HG03097 (cell line): ENCODE data around the gene TTF2.

Source experiments
- ATAC-seq: cut with Tn5 transposase; IDR thresholded peaks from one replicate; pipeline ENCODE4 v1.9.1; 2021; ENCODE audit not compliant: unreplicated experiment, low FRiP score

TTF2 gene

DNA sequence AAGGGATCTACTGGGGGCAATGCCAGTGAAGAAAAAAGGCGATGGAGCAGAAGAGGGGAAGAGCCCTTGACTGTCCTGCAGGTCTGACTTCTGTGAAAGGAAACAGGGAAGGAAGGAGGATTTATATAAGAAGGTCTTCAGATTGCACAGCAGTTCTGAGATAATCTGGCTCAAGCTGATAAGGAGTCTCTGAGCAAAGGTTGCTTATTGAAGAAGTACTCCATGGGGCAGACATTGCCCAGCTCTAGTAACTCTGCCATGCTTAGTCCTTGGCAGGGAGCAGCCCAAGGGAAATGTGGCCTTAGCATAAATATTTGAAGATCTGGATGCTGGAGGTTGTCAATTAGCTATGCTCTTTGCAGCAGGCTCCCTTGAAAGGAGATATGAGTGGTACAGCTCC lies 15.9 kb upstream of the TTF2 start:
- no peak for ATAC-seq

DNA sequence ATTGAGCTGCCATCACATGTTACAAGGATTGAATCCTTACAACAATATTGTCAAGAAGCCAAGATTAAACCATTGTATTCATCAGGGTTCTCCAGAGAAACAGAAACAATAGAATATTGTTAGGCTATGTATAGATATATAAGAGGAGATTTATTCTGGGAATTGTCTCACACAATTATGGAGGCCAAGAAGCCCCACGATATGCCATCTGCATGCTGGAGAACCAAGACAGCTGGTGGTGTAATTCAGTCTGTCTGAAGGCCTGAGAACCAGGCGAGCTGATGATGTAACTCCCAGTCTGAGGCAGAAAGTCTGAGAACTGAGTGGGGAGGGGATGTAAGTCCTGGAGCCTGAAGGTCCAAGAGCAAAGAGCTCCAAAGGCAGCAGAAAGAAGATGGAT lies 14.5 kb upstream of the TTF2 start:
- no peak for ATAC-seq

DNA sequence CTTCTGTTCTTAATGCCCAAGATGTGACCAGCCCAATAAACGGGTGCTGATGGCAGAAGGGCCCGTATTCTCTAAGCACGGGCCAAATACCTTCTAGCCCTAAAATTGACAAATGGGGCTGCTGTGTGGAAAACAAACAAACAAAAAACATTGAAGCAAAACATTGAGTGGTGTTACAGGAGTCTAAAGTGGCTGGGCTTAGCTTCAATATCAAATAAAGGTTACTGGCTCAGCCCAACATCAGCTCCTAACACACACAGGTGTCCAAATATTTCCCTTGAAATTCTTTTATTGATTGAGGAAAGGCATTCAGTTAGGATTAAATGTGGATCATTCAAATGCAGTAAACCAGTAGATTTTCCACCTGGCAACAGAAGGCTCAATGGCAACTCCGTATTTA lies 13.3 kb upstream of the TTF2 start:
- ATAC-seq: no peak

DNA sequence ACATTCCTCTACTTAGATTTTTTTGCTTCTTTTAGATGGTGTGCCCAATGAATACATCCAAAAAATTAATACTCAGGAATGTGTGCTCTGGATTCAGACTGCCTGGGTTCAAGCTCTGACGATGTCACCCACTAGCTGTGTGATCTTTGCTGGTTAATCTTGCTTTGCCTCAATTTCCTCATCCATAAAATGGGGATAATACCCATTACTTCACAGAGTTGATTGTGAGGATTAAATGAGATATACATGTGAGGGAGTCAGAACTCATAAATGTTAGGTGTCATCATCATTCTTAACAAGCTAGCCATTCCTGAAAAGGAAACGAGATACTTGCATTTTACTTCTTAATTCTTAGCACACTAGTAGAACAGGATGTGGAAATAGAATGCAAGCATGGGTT lies 12.9 kb upstream of the TTF2 start:
- ATAC-seq: no peak

DNA sequence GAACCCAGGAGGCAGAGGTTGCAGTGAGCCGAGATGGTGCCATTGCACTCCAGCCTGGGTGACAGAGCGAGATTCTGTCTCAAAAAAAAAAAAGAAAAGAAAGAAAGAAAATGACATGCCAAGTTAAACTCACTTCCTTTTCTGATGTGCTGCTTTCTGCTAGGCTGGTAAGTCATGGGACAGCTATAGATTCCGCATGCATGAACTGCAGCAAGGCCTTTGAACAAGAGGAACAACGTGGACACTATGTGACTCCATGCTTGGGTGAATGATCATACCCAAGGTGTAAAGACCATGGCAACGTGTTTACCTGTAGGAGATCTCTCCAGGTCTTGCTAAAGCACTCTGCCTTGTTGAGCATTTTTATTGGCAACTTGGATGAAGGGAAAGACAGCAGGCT lies 10.3 kb upstream of the TTF2 start:
- ATAC-seq: no peak

DNA sequence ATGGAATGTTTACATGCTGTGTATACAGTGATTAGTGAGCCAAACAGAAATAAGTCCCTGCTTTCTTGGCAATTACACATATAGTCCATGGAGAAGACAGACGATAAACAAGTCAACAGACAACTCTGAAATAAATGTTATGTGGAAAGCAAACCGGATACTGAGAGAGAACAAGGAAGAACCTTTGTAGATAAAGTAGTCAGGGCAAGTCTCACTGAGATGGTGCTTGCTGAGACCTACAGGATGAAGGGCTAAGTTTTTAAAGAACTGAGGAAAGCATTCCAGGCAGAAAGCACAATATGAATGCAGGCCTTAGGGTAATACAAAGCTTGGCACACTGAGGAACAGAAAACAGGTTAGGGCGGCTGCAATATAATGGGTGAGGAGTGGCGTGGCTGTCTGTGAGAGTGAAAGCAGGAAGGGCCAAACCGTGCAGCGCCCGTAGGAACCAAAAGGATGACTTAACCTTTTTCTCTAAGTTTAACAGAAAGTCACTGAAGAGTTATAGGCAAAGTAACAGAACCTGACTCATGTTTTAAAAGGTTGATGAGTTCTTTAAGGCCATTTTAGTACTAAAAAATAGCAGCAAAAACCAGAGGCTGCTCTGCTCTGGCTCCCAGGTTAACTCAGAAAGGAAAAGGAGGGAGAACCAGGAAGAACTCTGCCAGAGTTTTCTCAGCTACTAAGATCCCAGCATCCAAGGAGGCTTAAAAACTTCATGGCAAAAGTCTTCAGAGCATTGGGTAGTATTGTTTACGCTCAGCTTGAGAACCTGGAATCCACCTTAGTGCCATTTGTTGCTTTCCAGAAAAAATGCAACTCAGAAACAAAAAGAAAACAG lies 8.7 kb upstream of the TTF2 start:
- ATAC-seq: peak; percentile 67

DNA sequence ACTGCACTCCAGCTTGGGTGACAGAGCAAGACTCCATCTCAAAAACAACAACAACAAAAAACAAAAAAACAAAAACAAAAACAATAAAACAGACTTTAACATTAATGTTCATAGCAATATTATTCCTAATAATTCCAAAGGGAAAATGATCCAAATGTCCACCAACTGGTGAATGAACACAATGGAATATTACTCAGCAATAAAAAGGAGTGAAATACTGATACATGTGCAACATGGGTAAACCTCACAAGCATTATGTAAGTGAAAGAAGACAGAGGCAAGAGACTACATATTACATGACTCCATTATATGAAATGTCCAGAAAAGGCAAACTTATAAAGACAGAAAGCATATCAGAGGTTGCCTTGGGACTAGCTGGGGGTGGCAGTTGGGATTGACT lies 6.1 kb upstream of the TTF2 start:
- no peak for ATAC-seq

DNA sequence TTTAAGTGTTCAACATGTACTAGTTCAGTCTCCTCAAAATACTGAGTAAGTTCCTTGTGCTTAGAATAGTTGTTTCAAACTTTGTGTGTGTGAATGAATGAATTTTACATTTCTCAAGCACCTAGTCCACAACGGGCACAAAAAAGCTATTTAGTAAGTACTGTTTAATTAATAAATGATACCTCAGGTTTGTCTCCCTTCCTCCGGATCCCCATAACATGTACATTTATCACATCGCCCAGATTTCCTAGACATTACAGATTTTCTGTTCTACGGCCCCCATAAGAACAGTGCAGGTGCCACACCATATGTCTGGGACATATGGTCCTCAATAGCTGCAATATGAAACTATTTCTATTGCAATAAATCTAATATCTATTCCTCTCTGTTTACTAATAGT lies 1.3 kb upstream of the TTF2 start:
- ATAC-seq: no peak

DNA sequence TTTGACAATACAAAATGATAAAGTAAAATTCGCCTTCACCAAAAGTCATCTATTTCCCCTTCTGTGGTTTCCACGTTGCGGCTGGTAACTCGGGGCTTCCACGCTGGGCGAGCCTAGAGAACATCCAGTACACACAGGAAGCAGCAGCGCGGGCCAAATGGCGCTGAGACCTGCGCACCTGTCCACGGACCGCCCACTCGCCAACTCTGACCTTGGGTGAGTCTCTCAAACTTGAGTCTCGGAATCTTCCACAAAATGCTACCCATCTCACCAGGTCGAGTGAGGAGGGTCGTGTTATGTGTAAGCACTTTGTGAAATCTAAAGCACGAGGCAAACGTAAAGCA lies 820 bp upstream of the TTF2 start:
- ATAC-seq: peak; percentile 36

DNA sequence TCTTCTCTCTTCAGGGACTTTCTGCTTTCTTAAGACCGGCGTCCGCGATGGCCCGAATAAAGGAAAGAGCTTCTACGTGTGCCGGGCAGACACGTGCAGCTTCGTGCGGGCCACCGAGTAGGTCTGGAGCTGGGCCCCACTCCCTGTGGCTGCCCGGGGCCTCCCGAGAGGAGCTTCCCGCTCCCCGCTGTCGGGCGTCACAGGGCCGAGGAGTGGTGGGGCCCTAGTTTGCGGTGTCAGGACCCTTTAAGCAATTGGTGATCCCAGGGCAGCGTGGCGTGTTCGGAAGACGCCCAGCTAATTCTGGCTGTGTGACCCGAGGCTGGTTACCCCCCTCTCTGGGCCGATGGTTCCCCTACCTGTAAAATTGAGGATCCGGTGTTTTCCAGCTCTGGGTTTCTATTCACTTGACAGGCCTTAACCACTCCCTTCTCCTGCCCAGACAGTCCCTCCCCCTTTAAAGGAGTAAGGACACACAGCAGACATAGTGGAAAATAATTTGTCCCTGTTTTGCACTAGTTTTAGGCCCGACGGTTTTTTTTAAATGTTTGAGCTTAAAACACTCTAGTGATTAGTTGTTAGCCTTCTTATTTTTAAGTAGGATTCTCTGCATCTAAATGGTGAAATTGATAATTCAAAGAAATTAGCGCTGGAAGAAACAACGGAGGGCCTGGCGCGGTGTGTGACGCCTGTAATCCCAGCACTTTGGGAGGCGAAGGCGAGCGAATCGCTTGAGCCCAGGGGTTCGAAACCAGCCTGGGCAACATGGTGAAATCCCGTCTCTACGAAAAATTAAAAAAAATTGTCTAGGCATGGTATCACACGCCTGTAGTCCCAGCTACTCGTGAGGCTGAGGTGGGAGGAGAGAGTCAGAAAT lies 553 bp downstream of the TTF2 start:
- ATAC-seq: peak; percentile 10

DNA sequence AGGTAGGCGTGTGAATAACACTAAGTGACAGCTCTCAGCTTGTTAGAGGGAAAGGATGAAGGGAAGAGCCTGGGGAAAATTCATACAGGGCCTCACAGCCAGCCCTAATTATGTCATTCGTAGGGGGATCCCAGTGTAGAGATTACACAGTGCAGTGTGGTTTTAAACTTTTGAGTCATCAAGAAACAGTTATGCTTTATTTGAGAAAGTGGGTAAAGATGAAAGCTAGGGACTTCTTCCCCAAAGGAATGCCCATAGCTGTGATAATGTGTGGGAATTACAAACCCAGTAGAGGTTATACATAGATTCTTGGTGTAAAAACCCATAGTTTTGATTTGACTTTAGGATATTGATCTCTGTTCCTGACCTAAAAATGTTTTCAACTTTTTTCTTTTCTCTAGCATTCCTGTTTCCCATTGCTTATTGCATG lies 1.9 kb downstream of the TTF2 start:
- ATAC-seq: no peak

DNA sequence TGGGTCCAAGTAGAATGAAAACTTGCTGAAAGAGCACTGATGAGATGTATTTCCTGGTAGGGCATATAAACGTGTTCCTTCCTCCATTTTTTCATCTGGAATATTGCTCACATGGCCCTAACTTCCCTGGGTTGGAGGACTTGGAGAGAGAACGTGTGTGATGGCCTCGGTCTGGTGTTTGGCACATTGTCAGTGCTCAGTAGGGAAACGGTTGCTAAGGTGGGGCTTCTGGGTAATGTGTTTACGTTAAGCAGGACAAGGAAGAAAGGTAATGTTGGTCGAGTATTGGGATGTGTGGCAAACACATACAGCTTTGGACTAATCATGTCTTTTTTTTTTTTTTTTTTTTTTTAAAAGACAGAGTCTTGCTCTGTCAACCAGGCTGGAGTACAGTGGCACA lies 6.2 kb downstream of the TTF2 start:
- no peak for ATAC-seq

DNA sequence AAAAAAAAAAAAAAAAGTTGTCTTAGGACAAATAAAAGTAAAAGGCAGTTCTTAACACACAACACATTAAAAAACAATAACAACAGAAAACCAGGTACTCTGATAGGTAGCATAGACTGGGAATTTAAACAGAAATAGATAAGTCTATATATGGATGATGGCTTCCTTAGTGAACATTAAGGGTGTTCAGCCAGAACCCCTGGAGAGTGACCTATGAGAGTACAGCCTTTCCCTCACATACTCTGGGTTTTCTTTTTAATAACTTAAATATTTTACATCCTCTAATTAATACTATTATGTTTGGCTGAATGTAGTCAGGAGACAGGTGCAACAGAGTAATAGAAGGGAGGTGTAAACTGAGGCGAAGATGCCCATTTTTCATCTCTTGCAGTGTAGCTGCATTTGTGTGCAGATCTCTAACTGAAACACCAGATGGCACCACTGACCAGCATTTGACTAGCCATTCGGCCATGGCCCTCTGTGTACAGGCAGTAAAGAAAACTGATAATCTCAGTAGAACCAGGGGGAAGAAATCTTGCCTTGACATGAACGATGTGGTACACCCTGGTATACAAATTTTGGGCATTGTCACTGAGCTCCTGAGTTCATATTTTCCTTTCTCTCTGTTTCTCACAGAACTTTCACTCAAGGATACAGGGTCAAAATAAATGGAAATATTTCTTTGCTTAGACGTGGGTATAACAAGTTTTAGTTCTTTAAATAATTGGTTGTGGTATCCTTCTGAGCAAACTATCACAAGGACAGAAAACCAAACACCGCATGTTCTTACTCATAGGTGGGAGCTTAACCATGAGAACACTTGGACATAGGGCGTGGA lies 7.6 kb downstream of the TTF2 start:
- no peak for ATAC-seq

DNA sequence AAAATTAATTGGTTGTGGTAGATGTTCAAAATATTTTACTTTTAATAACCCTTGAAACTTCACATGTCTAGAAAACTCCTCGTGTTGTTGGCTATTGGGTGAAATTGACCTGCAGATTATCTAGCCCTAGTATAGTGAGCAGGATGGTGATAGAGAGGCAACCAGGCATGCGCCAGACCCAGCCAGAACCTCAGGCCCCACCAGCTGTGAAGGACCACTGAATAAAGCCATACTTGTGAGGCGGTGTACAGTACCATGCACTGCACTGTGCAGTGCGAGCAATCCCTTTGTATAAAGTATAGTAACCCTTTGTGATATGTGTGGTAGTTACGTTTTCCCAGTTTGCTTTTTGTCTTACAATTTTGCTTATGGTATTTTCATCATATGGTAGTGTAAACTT lies 8.5 kb downstream of the TTF2 start:
- no peak for ATAC-seq

DNA sequence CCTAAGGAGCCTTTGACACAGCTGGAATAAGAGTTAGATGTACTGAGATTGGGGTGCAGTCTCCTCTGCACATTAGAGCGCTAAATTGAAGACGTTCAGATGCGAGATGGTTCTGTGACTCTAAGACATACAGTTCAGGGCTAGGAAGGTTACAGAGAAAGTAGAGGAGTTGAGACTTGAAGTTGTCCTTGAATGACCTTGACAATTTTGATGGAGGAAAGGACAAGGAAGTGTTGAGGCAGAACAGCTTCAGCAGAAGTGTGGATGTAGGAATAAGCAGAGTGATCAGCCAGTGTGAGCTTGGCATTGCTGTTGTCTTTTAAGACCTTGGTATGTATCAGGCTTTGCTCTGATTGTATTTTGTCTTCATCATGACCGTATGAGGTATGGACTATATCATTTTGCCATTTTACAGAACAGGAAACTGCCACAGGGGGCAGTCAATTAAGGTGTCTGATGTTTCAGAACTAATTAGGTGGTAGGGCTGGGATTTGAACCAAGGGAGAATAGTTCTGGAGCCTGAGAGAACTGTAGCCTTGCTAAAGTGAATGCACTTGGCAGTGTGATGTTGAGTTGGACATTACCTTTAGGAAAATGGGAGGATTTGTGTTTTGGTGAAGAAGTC lies 9.2 kb downstream of the TTF2 start:
- no peak for ATAC-seq

DNA sequence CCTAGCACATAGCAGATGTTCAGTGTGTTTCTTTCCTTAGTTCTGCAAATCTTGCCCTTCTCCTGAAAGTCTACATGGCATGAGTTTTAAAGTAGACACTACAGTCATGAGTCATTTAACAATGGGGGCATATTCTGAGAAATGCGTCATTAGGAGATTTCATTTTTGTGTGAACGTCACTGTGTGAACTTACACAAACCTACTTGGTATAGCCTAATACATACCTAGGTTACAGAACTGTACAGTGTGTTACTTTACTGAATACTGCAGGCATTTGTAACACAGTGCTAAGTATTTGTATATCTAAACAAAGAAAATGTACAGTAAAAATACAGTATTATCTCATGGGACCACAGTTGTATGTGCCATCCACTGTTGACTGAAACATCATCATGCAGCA lies 10.0 kb downstream of the TTF2 start:
- no peak for ATAC-seq

DNA sequence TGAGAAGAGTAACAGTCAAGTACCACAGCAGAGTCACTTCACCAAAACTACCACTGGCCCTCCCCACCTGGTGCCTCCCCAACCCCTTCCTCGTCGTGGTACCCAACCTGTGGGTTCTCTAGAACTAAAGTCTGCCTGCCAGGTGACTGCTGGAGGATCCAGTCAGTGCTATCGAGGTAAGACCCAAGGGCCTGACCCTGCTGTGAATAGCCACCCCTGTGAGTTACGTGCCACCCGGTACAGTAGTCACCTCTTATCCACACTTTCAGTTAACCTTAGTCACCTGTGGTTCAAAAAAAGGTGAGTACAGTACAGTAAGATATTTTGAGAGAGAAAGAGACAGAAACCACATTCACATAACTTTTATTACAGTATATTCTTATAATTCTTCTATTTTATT lies 16.5 kb downstream of the TTF2 start:
- ATAC-seq: no peak

DNA sequence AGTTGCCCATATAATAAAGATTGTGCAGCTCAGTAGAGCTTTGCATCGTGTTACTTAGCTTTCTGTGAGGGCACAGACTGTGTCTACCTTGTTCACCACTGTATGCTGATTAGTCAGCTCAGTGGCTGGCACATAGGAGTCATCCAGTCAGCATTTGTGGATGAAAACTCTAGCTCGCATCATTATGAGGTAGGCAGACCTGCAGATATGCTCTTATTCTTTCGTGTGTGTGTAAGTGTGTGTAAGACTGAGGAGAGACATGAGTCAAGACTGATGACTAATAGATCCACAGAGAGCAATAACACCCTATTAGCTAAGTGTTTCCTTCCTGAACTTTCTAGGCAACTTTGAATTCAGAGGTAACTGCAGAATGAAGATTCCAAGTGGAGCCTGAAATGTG lies 17.1 kb downstream of the TTF2 start:
- no peak for ATAC-seq

DNA sequence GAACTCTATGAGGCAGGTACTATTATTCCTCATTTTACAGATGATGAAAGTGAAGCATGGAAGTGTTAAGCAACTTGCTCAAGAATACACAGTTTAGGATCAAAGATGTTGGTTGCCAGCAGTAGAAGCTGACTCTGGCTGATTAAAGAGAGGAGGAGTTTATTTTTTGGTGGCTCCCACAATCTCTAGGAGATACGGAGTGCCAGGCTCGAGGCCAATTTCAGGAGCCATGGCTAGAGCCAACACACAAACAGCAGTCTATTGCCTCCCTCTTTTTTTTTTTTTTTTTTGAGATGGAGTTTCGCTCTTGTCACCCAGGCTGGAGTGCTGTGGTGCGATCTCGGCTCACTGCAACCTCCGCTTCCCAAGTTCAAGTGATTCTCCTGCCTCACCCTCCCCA lies 19.6 kb downstream of the TTF2 start:
- no peak for ATAC-seq

DNA sequence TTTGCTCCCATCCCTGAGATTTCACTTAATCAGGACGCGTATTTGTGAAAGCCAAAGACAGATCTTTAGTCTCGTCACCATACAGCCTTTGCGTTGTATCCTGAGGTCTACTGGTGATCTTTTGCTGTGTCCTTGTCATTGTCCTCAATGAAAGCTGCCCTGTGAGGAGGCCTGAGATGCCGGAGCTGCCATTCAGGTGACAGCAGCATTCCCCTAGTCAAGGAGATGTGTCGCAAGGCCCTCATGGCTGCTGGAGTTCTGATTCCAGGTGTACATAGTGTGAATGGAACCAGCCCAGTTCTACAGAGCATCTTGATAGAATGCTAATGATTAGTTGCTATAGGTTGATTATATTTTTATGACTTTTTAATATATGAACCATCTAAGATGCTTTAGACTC lies 24.1 kb downstream of the TTF2 start:
- ATAC-seq: no peak

DNA sequence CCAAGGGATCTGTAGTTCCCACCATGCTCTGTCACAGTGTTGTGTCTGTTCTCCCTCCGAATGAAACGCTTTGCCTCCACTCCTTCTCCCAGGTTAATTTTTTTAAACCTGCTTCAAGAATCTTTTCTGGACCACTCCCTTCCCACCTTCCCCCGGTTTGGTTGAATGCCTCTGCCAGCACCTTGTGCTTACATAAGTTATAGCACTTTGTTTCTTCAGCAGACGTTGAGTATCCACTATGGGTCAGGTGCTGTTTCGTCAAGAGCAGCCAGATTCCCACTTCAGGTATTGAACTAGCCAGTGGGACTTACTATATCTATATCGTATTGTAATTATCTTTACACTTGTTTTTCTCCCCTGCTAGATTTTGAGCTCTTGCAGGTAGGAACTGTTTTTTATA lies 27.6 kb downstream of the TTF2 start:
- no peak for ATAC-seq
